Cardiac muscle cell (in vitro differentiated cells and primary cell): ENCODE data around the gene PRPF38B. TPM values are rescaled to one million over a fixed set of nuclear protein-coding genes. Genes with fewer than 3 reads are reported as not detected.

ENCODE experiments used
- DNase-seq, 2 donors: peaks; one replicate each; pipeline versions ENCODE4 v3.0.0 to v3.0.0-alpha.2; 2010 to 2017; ENCODE audit warnings: low read depth in 1 of 2, low spot score in 1 of 2
- H3K27ac ChIP-seq: fragments of 200-600 bp; sonication (generic); 2 replicates; pipeline ENCODE4 v1.5.1; 2016
- H3K27me3 ChIP-seq: fragments of 200-600 bp; sonication (generic); 2 replicates; pipeline ENCODE4 v1.6.0; 2016; ENCODE audit warnings: control low read depth
- H3K36me3 ChIP-seq: fragments of 200-600 bp; sonication (generic); 2 replicates; pipeline ENCODE4 v1.5.1; 2016; ENCODE audit warnings: control low read depth
- H3K4me1 ChIP-seq: fragments of 200-600 bp; sonication (generic); 2 replicates; pipeline ENCODE4 v1.8.1; 2017; ENCODE audit warnings: low read depth, mild to moderate bottlenecking, mixed run types
- H3K4me3 ChIP-seq: fragments of 200-600 bp; sonication (generic); 2 replicates; pipeline ENCODE4 v1.5.1; 2016; ENCODE audit warnings: mild to moderate bottlenecking
- H3K9me3 ChIP-seq: fragments of 200-600 bp; sonication (generic); 2 replicates; pipeline ENCODE4 v1.5.1; 2017; ENCODE audit warnings: low read depth, mild to moderate bottlenecking, control low read depth
- polyA plus RNA-seq: library from polyadenylated mRNA; unstranded; fragments of >200 nt; fragmentation: Nextera tagmentation; extraction: Ambion mirVana; gene quantifications from 2 replicates; pipeline ENCODE4 v1.2.1, GENCODE V29; 2016
- total RNA-seq: library from RNA; depleted of rRNA; stranded (reverse); fragments of >200 nt; gene quantifications from 2 replicates; pipeline ENCODE4 v1.2.3, GENCODE V29; 2016
- TF ChIP-seq, protein P1 (sequence below): IDR thresholded peaks from 2 replicates; pipeline ENCODE4 v1.5.1; 2012; ENCODE audit warnings: low read depth, mild to moderate bottlenecking, low read length

Gene PRPF38B
- total and polyA plus RNA-seq, 2 experiments from 2014 or later, result 24.2 to 35.0 TPM

DNA sequence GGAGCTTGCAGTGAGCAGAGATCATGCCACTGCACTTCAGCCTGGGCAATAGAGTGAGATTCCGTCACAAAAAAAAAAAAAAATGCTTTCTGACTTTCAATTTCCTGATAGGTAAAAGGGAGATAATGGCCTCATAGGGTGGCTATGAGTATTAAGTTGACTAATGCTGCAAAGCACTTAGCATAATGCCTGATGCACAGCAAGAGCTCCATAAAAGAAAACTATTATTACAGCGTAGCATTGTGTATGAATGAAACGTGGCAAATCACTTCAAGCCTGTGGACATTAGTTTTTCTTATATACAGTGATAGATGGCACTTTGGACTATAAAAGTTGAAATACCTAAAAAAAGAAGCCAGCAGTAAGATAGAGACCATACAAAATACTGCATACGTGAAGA, 37.4 kb downstream of the PRPF38B start:
- Histone ChIP-seq H3K36me3 (no peaks in the 10 kb centered on the region), H3K4me1 (no peaks in the 10 kb centered on the region), H3K9me3 (no peaks in the 10 kb centered on the region), H3K4me3 (no peak overlapping the region), H3K27me3 (no peaks in the 10 kb centered on the region), H3K27ac (no peak overlapping the region)
- DNase-seq, result no peak
- TF ChIP-seq, protein P1, sequence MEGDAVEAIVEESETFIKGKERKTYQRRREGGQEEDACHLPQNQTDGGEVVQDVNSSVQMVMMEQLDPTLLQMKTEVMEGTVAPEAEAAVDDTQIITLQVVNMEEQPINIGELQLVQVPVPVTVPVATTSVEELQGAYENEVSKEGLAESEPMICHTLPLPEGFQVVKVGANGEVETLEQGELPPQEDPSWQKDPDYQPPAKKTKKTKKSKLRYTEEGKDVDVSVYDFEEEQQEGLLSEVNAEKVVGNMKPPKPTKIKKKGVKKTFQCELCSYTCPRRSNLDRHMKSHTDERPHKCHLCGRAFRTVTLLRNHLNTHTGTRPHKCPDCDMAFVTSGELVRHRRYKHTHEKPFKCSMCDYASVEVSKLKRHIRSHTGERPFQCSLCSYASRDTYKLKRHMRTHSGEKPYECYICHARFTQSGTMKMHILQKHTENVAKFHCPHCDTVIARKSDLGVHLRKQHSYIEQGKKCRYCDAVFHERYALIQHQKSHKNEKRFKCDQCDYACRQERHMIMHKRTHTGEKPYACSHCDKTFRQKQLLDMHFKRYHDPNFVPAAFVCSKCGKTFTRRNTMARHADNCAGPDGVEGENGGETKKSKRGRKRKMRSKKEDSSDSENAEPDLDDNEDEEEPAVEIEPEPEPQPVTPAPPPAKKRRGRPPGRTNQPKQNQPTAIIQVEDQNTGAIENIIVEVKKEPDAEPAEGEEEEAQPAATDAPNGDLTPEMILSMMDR, result no peak

- H3K36me3 ChIP-seq, result no peaks in the 10 kb centered on the region
- no peak for DNase-seq
- H3K4me3 ChIP-seq, result no peak overlapping the region
- H3K27me3 ChIP-seq, result no peaks in the 10 kb centered on the region
- H3K4me1 ChIP-seq, result no peaks in the 10 kb centered on the region
- no peak overlapping the region for H3K27ac ChIP-seq
- no peaks in the 10 kb centered on the region for H3K9me3 ChIP-seq
- TF ChIP-seq, protein P1, result no peak
These were observed 40.3 kb downstream of the PRPF38B start for GRCh38 chr1:108732398-108732797.

- Histone ChIP-seq H3K27ac (no peak overlapping the region), H3K4me3 (no peak overlapping the region), H3K27me3 (no peaks in the 10 kb centered on the region), H3K4me1 (no peaks in the 10 kb centered on the region), H3K36me3 (no peaks in the 10 kb centered on the region), H3K9me3 (no peaks in the 10 kb centered on the region)
- DNase-seq, result no peak
- TF ChIP-seq, protein P1, result no peak
These were observed 42.2 kb downstream of the PRPF38B start for GRCh38 chr1:108734171-108734865.

- Histone ChIP-seq H3K36me3 (no peaks in the 10 kb centered on the region), H3K4me3 (no peak overlapping the region), H3K9me3 (no peaks in the 10 kb centered on the region), H3K27me3 (no peaks in the 10 kb centered on the region), H3K4me1 (no peaks in the 10 kb centered on the region), H3K27ac (no peak overlapping the region)
- TF ChIP-seq, protein P1, result no peak
- DNase-seq, result peak in 1 of 2 donors; percentile 7
These were observed 50.1 kb downstream of the PRPF38B start for GRCh38 chr1:108742253-108742652.

- no peaks in the 10 kb centered on the region for H3K9me3 ChIP-seq
- no peaks in the 10 kb centered on the region for H3K27me3 ChIP-seq
- H3K4me3 ChIP-seq, result no peak overlapping the region
- no peaks in the 10 kb centered on the region for H3K36me3 ChIP-seq
- H3K27ac ChIP-seq, result no peak overlapping the region
- H3K4me1 ChIP-seq, result no peaks in the 10 kb centered on the region
- DNase-seq, result no peak
- TF ChIP-seq, protein P1, result no peak
These were observed 53.9 kb downstream of the PRPF38B start for GRCh38 chr1:108745980-108746381.
